GM12892 (cell line): ENCODE results near the gene PARP3.

Source experiments
- POLR2A ChIP-seq: IDR thresholded peaks from 2 replicates; pipeline ENCODE4 v1.6.1; 2011; ENCODE audit warnings: low read depth, low read length, control low read depth
- POLR2AphosphoS5 ChIP-seq: IDR thresholded peaks from 2 replicates; pipeline ENCODE4 v1.6.1; 2011; ENCODE audit warnings: low read depth, low read length, control low read depth
- TAF1 ChIP-seq: IDR thresholded peaks from 2 replicates; pipeline ENCODE4 v1.6.1; 2011; ENCODE audit warnings: low read depth, mild to moderate bottlenecking, control low read depth, low read length, borderline replicate concordance

DNA sequence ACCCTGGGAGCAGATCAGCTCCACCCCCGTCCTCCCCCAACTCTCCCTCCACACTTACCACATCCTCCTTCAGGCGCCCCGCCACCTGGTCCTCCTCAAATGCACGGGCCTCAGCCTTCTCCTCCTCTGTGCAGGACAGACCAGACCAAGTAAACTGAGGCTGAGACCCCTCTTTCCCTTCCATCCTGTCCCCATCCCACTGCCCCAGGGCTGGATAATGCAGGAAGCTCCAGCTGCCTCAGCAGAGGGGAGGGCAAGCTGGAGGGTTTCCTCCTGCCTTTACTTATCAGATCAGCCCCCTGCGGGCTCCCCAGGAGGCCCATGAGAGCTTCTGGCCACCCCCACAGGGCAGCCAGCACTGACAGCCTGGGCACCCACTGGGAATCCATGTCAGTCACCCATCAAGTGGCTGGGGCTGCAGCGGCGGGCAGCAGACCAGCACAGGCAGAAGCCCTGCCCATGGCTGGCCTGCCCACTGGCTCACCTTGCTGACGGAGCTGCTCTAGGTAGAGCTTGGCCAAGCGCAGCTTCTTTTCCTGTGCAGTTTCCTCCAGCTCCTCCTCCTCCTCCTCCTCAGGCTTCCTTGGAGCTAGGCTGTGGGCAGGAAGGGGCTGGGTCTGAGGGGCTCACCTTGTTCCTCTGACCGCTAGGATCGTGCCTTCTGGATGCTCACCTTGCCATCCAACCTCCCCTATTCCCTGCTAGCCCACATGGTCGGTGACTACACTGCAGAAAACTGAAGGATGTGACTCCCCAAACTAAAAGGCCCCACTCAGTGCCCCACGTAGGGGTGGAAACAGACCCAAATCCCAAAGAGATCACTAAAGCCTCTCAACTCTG lies 4.3 kb upstream of the PARP3 start:
- TF ChIP-seq POLR2AphosphoS5 = no peak
- TF ChIP-seq POLR2A = no peak
- TF ChIP-seq TAF1 = no peak
